SKM-1 (cell line): ENCODE results near the gene ATP8B4.

Experiments
- DNase-seq: peaks from one replicate; lab custom pipeline; 2025; ENCODE audit not compliant: unreplicated experiment; lab: John Stamatoyannopoulos, UW

The ATP8B4 gene

GRCh38 chr15:49901321-49901720 lies 217.7 kb downstream of the ATP8B4 start:
- no peak for DNase-seq

GRCh38 chr15:49900903-49901235 lies 218.2 kb downstream of the ATP8B4 start:
- DNase-seq = no peak

- DNase-seq = no peak
Measured at GRCh38 chr15:49900006-49900902, 218.8 kb downstream of the ATP8B4 start.

- DNase-seq = no peak
Measured at GRCh38 chr15:49898575-49899283, 220.3 kb downstream of the ATP8B4 start.

- DNase-seq = no peak
Measured at GRCh38 chr15:49898097-49898496, 220.9 kb downstream of the ATP8B4 start.

GRCh38 chr15:49895347-49896223 lies 223.4 kb downstream of the ATP8B4 start:
- DNase-seq = no peak

GRCh38 chr15:49890689-49891088 lies 228.3 kb downstream of the ATP8B4 start:
- no peak for DNase-seq

- no peak for DNase-seq
Measured at GRCh38 chr15:49889536-49889935, 229.5 kb downstream of the ATP8B4 start.

GRCh38 chr15:49888734-49889133 lies 230.3 kb downstream of the ATP8B4 start:
- DNase-seq = no peak

- no peak for DNase-seq
Measured at GRCh38 chr15:49888323-49888693, 230.7 kb downstream of the ATP8B4 start.

GRCh38 chr15:49887659-49888322 lies 231.2 kb downstream of the ATP8B4 start:
- DNase-seq = no peak

GRCh38 chr15:49883121-49883520 lies 235.9 kb downstream of the ATP8B4 start:
- DNase-seq = no peak

GRCh38 chr15:49881866-49882265 lies 237.2 kb downstream of the ATP8B4 start:
- DNase-seq = no peak

GRCh38 chr15:49881433-49881832 lies 237.6 kb downstream of the ATP8B4 start:
- DNase-seq = no peak

- no peak for DNase-seq
Measured at GRCh38 chr15:49877873-49878521, 241.0 kb downstream of the ATP8B4 start.

GRCh38 chr15:49877117-49877872 lies 241.7 kb downstream of the ATP8B4 start:
- no peak for DNase-seq

- no peak for DNase-seq
Measured at GRCh38 chr15:49876401-49877038, 242.5 kb downstream of the ATP8B4 start.

GRCh38 chr15:49875392-49875791 lies 243.6 kb downstream of the ATP8B4 start:
- no peak for DNase-seq

GRCh38 chr15:49870472-49870871 lies 248.6 kb downstream of the ATP8B4 start:
- no peak for DNase-seq
